HepG2 (cell line): ENCODE measurements around the gene AGFG1. TPM values are rescaled to one million over a fixed set of nuclear protein-coding genes. Genes with fewer than 3 reads are reported as not detected.
A peak's percentile ranks its signal among the peaks of the same experiment; 100 is the strongest.

Experiments used
- ATAC-seq: fragments of 200-7000 bp; cut with Tn5 transposase; 3 replicates; pipeline ENCODE4 v1.9.1; 2020; ENCODE audit warnings: mild to moderate bottlenecking, moderate library complexity
- BruUV-seq: library from RNA; stranded (reverse); fragments of 400-500 nt; replicated peaks from 2 replicates; lab custom pipeline; 2021; lab: Mats Ljungman, UMichigan
- CTCF ChIA-PET: fragments of 300-600 bp; formaldehyde crosslinking; extraction: SDS; loops from one replicate; lab custom pipeline; 2021; ENCODE audit warnings: low total read pairs, inconsistent platforms, low intra/inter-chr PET ratio; lab: Yijun Ruan, JAX
- POLR2A ChIA-PET: fragments of 350-600 bp; sonication (Branson Sonifier 250); formaldehyde crosslinking; loops from one replicate; lab custom pipeline; 2020; ENCODE audit warnings: antibody characterized with exemption, inconsistent platforms; lab: Yijun Ruan, JAX
- DNase-seq: peaks from one replicate; pipeline ENCODE4 v3.0.0-alpha.2; 2015; ENCODE audit warnings: low spot score
- FAIRE-seq: peaks from 3 replicates; lab custom pipeline; 2011; peaks lifted over from hg19 to GRCh38; lab: Jason Lieb, UNC
- H2AFZ ChIP-seq: one replicate; pipeline ENCODE4 v1.6.1; 2011; ENCODE audit warnings: low read length, inconsistent platforms
- H3K27ac ChIP-seq: fragments of 300-600 bp; 3 replicates; pipeline ENCODE4 v1.8.0; 2011; ENCODE audit warnings: mixed run types, mild to moderate bottlenecking, mixed read lengths, low read length, inconsistent platforms; ENCODE audit not compliant: insufficient read depth; ENCODE audit errors: extremely low read length
- H3K27me3 ChIP-seq, 2 experiments: fragments of 200-600 bp in 1 of 2; 2 replicates in 1 of 2; 3 replicates in 1 of 2; pipeline versions ENCODE4 v1.6.0 to v1.8.0; 2011; ENCODE audit warnings: low read length in 2 of 2, mild to moderate bottlenecking in 2 of 2, moderate library complexity in 2 of 2, inconsistent platforms in 1 of 2; ENCODE audit not compliant: insufficient read depth in 2 of 2, control insufficient read depth in 1 of 2
- H3K36me3 ChIP-seq, 2 experiments: fragments of 200-600 bp in 1 of 2; replicated peaks in 1 of 2; 2 replicates in 1 of 2; 3 replicates in 1 of 2; pipeline versions ENCODE4 v1.5.1 to v1.8.0; 2011; ENCODE audit warnings: low read length in 2 of 2, inconsistent platforms in 1 of 2; ENCODE audit not compliant: insufficient read depth in 2 of 2, control insufficient read depth in 1 of 2
- H3K4me1 ChIP-seq: 2 replicates; pipeline ENCODE4 v1.5.1; 2012; ENCODE audit warnings: low read length, inconsistent platforms; ENCODE audit not compliant: insufficient read depth
- H3K4me2 ChIP-seq: 2 replicates; pipeline ENCODE4 v1.6.0; 2011; ENCODE audit warnings: low read depth, low read length, inconsistent platforms
- H3K4me3 ChIP-seq, 3 experiments: fragments of 200-600 bp in 1 of 3; sonication (generic), shearing (Covaris generic) in 1 of 3; replicated peaks in 1 of 3; 2 replicates each; pipeline ENCODE4 v1.5.1; 2011 to 2016; ENCODE audit warnings: low read length in 3 of 3, inconsistent platforms in 2 of 3, low read depth in 2 of 3, mild to moderate bottlenecking in 2 of 3, control low read depth in 1 of 3, mixed read lengths in 1 of 3; ENCODE audit not compliant: insufficient read depth in 1 of 3
- H3K79me2 ChIP-seq: one replicate; pipeline ENCODE4 v1.6.1; 2011; ENCODE audit warnings: low read length, inconsistent platforms; ENCODE audit not compliant: insufficient read depth
- H3K9ac ChIP-seq: 2 replicates; pipeline ENCODE4 v1.6.0; 2011; ENCODE audit warnings: mild to moderate bottlenecking, low read depth, low read length, inconsistent platforms; ENCODE audit not compliant: insufficient read depth
- H3K9me3 ChIP-seq: 2 replicates; pipeline ENCODE4 v1.5.1; 2012; ENCODE audit warnings: mild to moderate bottlenecking, low read length
- H4K20me1 ChIP-seq: 2 replicates; pipeline ENCODE4 v1.6.0; 2011; ENCODE audit warnings: inconsistent platforms, mild to moderate bottlenecking, low read length, moderate library complexity; ENCODE audit not compliant: insufficient read depth
- CREB1 ChIP-seq, 2 experiments: fragments of 450-650 bp in 1 of 2; IDR thresholded peaks; 2 replicates each; pipeline ENCODE4 v1.6.1; 2016 to 2017; ENCODE audit warnings: control low read depth in 1 of 2, mild to moderate bottlenecking in 1 of 2, missing compliant biosample characterization in 1 of 2, missing genetic modification characterization in 1 of 2
- CSRNP1 ChIP-seq: sonication (generic); formaldehyde crosslinking; IDR thresholded peaks from 2 replicates; pipeline ENCODE4 v1.8.1; 2023; ENCODE audit warnings: mild to moderate bottlenecking, missing genetic modification reagents
- EP300 ChIP-seq, 3 experiments: sonication (generic) in 1 of 3; formaldehyde crosslinking in 1 of 3; IDR thresholded peaks; 2 replicates each; pipeline versions ENCODE4 v1.5.1 to v1.6.1; 2011 to 2020; ENCODE audit warnings: low read depth in 2 of 3, low read length in 2 of 3, borderline replicate concordance in 1 of 3, improper control_type of control experiment in 1 of 3, mild to moderate bottlenecking in 1 of 3, missing genetic modification reagents in 1 of 3, moderate library complexity in 1 of 3
- GATA4 ChIP-seq: sonication (generic); IDR thresholded peaks from 2 replicates; pipeline ENCODE4 v1.6.1; 2016; ENCODE audit warnings: antibody characterized with exemption, low read depth, borderline replicate concordance
- HOXA7 ChIP-seq: sonication (generic); formaldehyde crosslinking; IDR thresholded peaks from 2 replicates; pipeline ENCODE4 v1.8.1; 2022; ENCODE audit warnings: mild to moderate bottlenecking, missing genetic modification reagents, moderate library complexity
- KDM1A ChIP-seq: IDR thresholded peaks from 2 replicates; pipeline ENCODE4 v1.6.1; 2016; ENCODE audit warnings: missing compliant biosample characterization
- MLX ChIP-seq: IDR thresholded peaks from 2 replicates; pipeline ENCODE4 v1.6.1; 2016
- NONO ChIP-seq, 2 experiments: fragments of 450-650 bp in 1 of 2; sonication (generic) in 1 of 2; formaldehyde crosslinking in 1 of 2; IDR thresholded peaks in 1 of 2; conservative IDR thresholded peaks in 1 of 2; 2 replicates each; pipeline versions ENCODE4 v1.6.1 to v1.8.0; 2017 to 2022; ENCODE audit warnings: mild to moderate bottlenecking in 1 of 2, missing genetic modification reagents in 1 of 2, moderate library complexity in 1 of 2
- PRDM15 ChIP-seq: sonication (generic); formaldehyde crosslinking; IDR thresholded peaks from 2 replicates; pipeline ENCODE4 v1.4.0; 2020; ENCODE audit warnings: missing genetic modification reagents
- SNAI1 ChIP-seq: sonication (generic); formaldehyde crosslinking; IDR thresholded peaks from 2 replicates; pipeline ENCODE4 v1.5.0; 2020; ENCODE audit warnings: mild to moderate bottlenecking, missing genetic modification reagents, borderline replicate concordance
- ZBTB7A ChIP-seq: sonication (generic); formaldehyde crosslinking; IDR thresholded peaks from 2 replicates; pipeline ENCODE4 v1.8.0; 2022; ENCODE audit warnings: mild to moderate bottlenecking, missing genetic modification reagents
- ZNF317 ChIP-seq: sonication (generic); formaldehyde crosslinking; IDR thresholded peaks from 2 replicates; pipeline ENCODE4 v1.5.0; 2020; ENCODE audit warnings: mild to moderate bottlenecking, missing genetic modification reagents
- ZNF782 ChIP-seq: sonication (generic); formaldehyde crosslinking; IDR thresholded peaks from 2 replicates; pipeline ENCODE4 v1.4.0; 2020; ENCODE audit warnings: missing genetic modification reagents, mild to moderate bottlenecking, borderline replicate concordance
- WGBS: methylation state at CpG from one replicate; pipeline ENCODE4 v1.1.6; 2017; ENCODE audit warnings: low lambda C conversion rate; 5-methylcytosine and 5-hydroxymethylcytosine counted together
- in situ Hi-C: cut with HindIII; loops from 2 replicates; pipeline ENCODE4 v1.10.0; 2017; ENCODE audit warnings: low pct_unique_long_range_greater_than_20kb; ENCODE audit not compliant: extremely low pct_ligation_motif_present
- intact Hi-C: fragments of 100-400 bp; cut with micrococcal nuclease; formaldehyde crosslinking; loops from one replicate; pipeline ENCODE4 v1.10.0; 2022; ENCODE audit not compliant: unreplicated experiment
- polyA plus RNA-seq, 8 experiments: library from polyadenylated mRNA; depleted of rRNA in 3 of 8; stranded (reverse) in 7 of 8; unstranded in 1 of 8; fragments of >200 nt; fragmentation: Illumina TruSeq in 4 of 8; extraction: Trizol in 4 of 8; gene quantifications; 2 replicates each; pipeline versions ENCODE4 v1.2.1 to v1.2.3, GENCODE V29; 2011 to 2016; ENCODE audit warnings: low read depth in 4 of 8, missing spikeins in 1 of 8, mixed read lengths in 1 of 8; ENCODE audit not compliant: insufficient read depth in 1 of 8
- total RNA-seq, 5 experiments: library from RNA; depleted of rRNA; stranded (reverse); fragments of >200 nt; fragmentation: Illumina TruSeq; extraction: Trizol; gene quantifications; 2 replicates each; pipeline ENCODE4 v1.2.3, GENCODE V29; 2016; ENCODE audit warnings: low read depth in 1 of 5
- TF ChIP-seq, protein P1 (sequence below): sonication (generic); formaldehyde crosslinking; IDR thresholded peaks from 2 replicates; pipeline ENCODE4 v1.4.0; 2020; ENCODE audit warnings: low read depth, mild to moderate bottlenecking, missing genetic modification reagents

AGFG1 gene
- total and polyA plus RNA-seq, 2 of the 13 experiments (the other 11 are each of a cell fraction or from before 2014, with no cell fraction given): 145 to 168 TPM

- peak overlapping the region; percentile 60 for H3K9ac ChIP-seq
- peak overlapping the region; percentile 78 for H3K4me2 ChIP-seq
- DNase-seq (no peak), FAIRE-seq (no peak), ATAC-seq (peak; percentile 3; the same call in 2 of the 3 replicates)
- in situ Hi-C loops (loop anchor here (5.0 kb wide), 1 partner anchor 60 kb away; no protein-coding TSS in a partner anchor), intact Hi-C loops (loop anchor here (1.0 to 2.0 kb wide), 3 partner anchors 16 to 61 kb away; no protein-coding TSS in a partner anchor)
- peak overlapping the region; percentile 11 to 47 (median 18); a peak in 3 of 6 replicates for H3K4me3 ChIP-seq
- no peak overlapping the region for H2AFZ ChIP-seq
- H3K9me3 ChIP-seq: no peaks in the 10 kb centered on the region
- POLR2A ChIA-PET: interaction anchor here (0.8 to 3.7 kb wide), 9 partner anchors 8 to 352 kb away, joined by 3 to 33 read pairs (median 6); no protein-coding TSS in a partner anchor
- peaks cover 78% of the 10 kb centered on the region for H3K4me1 ChIP-seq
- no peaks in the 10 kb centered on the region for H3K27me3 ChIP-seq
- 75% methylated on average over 5 of the region's 5 CpGs for WGBS
- peak overlapping the region; percentile 77 for H3K27ac ChIP-seq
- no peaks in the 10 kb centered on the region for H3K36me3 ChIP-seq
- CTCF ChIA-PET: interaction anchor here (1.0 kb wide), 1 partner anchor 43 kb away, joined by 3 read pairs; no protein-coding TSS in a partner anchor
- no peaks in the 10 kb centered on the region for H3K79me2 ChIP-seq
- no peaks in the 10 kb centered on the region for H4K20me1 ChIP-seq
- BruUV-seq: no TSS peak
- TF ChIP-seq CREB1 (IDR thresholded peaks at IDR 0.05): no peak
- no peak for TF ChIP-seq CREB1 (CRISPR knock-in tag; IDR thresholded peaks at IDR 0.05)
- TF ChIP-seq KDM1A (CRISPR knock-in tag): 0 out of 2 replicates have a peak, but pooled peaks have one; percentile 30
- no peak for TF ChIP-seq MLX (CRISPR knock-in tag)
- TF ChIP-seq HOXA7 (CRISPR knock-in tag): no peak
- 0 out of 2 replicates have a peak, but pooled peaks have one; percentile 10 for TF ChIP-seq CSRNP1 (CRISPR knock-in tag)
- TF ChIP-seq, protein P1, sequence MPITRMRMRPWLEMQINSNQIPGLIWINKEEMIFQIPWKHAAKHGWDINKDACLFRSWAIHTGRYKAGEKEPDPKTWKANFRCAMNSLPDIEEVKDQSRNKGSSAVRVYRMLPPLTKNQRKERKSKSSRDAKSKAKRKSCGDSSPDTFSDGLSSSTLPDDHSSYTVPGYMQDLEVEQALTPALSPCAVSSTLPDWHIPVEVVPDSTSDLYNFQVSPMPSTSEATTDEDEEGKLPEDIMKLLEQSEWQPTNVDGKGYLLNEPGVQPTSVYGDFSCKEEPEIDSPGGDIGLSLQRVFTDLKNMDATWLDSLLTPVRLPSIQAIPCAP (CRISPR knock-in tag): no peak
- no peak for TF ChIP-seq ZNF782
- TF ChIP-seq NONO (IDR thresholded peaks at IDR 0.05): no peak
- TF ChIP-seq NONO (CRISPR knock-in tag; conservative IDR thresholded peaks at IDR 0.05): peak; percentile 20; the same call in 1 of the 2 replicates
- no peak for TF ChIP-seq GATA4
- no peak for TF ChIP-seq SNAI1 (CRISPR knock-in tag)
- TF ChIP-seq EP300 (IDR thresholded peaks at IDR 0.05; ENCODE audit: low read depth in 2 of 2, low read length in 2 of 2): no peak
- TF ChIP-seq EP300 (CRISPR knock-in tag; IDR thresholded peaks at IDR 0.05; ENCODE audit: borderline replicate concordance): 0 out of 2 replicates have a peak, but pooled peaks have one; percentile 7
- TF ChIP-seq ZBTB7A (CRISPR knock-in tag): no peak
- 0 out of 2 replicates have a peak, but pooled peaks have one; percentile 28 for TF ChIP-seq ZNF317 (CRISPR knock-in tag)
- no peak for TF ChIP-seq PRDM15 (CRISPR knock-in tag)
Measured at GRCh38 chr2:227466887-227467600, 4.9 kb upstream of the AGFG1 start.
